IPS-11a (cell line): ENCODE measurements around the gene NUDCD3.
"Not testable (repeated sequence)": the region's sequence is repeated elsewhere in the genome, so short reads cannot be mapped to it uniquely, and the experiment has no call there.

Source experiments
- H3K4me3 ChIP-seq: one replicate; pipeline ENCODE4 v1.5.1; 2013; ENCODE audit warnings: low read depth, low read length, control low read depth

Gene NUDCD3

GRCh38 chr7:44518761-44519160 lies 28.3 kb upstream of the NUDCD3 start:
- H3K4me3 ChIP-seq = no peak overlapping the region

GRCh38 chr7:44517175-44517574 lies 26.7 kb upstream of the NUDCD3 start:
- H3K4me3 ChIP-seq = no peak overlapping the region

- H3K4me3 ChIP-seq = no peak overlapping the region
These were observed 25.3 kb upstream of the NUDCD3 start for GRCh38 chr7:44515590-44516268.

DNA sequence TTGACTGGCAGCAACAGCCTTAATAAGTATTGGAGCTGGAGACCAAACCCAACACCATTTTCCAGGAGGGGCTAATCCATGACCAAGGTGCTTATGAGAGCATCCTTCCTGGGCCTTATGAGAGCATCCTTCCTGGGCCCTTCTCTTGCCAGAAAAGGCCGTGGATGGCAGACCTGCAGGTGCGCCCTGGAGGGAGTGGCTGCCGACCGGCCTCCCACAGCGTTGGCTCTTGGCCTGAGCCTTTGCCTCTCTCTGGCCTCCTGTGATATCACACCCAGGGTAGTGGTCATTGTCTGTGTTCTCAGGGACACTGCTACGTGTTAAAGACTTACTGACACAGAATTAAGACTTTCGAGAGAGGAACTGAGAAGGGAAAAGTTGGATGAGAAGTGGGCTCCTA lies 22.3 kb upstream of the NUDCD3 start:
- H3K4me3 ChIP-seq = no peak overlapping the region

DNA sequence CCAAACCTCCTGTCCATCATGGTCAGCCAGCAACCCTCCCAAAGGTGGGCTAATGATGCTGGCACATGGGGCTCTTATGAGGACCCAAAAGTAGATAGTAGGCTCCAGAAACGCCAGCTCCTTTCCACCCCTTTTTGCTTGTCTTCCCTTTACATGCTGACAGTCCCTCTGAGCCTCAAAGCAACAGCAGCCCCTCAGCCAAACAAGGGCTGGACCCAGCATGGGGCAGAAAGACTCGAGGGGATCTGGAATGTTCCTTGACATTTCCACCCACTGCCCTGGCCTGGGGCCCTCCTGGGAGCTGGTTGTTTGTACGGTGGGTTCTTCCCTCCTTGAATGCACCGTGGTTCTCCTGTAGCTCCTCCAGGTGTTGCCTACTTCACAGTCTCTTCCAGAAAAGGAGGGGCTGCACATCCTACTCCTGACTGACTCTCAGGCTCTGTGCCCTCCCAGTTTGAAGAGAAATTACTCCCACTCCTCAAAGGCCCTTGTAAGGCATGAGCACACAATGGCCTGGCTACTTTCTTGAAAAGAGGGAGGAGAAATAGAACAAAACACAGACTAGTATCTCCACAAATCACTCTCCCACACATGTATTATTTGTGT lies 21.5 kb upstream of the NUDCD3 start:
- H3K4me3 ChIP-seq = no peak overlapping the region

- no peak overlapping the region for H3K4me3 ChIP-seq
These were observed 20.8 kb upstream of the NUDCD3 start for GRCh38 chr7:44511236-44511635.

GRCh38 chr7:44508328-44509030 lies 18.0 kb upstream of the NUDCD3 start:
- no peak overlapping the region for H3K4me3 ChIP-seq

- H3K4me3 ChIP-seq = not testable (repeated sequence)
These were observed 16.3 kb upstream of the NUDCD3 start for GRCh38 chr7:44506592-44507288.

GRCh38 chr7:44505595-44505994 lies 15.1 kb upstream of the NUDCD3 start:
- H3K4me3 ChIP-seq = no peak overlapping the region

DNA sequence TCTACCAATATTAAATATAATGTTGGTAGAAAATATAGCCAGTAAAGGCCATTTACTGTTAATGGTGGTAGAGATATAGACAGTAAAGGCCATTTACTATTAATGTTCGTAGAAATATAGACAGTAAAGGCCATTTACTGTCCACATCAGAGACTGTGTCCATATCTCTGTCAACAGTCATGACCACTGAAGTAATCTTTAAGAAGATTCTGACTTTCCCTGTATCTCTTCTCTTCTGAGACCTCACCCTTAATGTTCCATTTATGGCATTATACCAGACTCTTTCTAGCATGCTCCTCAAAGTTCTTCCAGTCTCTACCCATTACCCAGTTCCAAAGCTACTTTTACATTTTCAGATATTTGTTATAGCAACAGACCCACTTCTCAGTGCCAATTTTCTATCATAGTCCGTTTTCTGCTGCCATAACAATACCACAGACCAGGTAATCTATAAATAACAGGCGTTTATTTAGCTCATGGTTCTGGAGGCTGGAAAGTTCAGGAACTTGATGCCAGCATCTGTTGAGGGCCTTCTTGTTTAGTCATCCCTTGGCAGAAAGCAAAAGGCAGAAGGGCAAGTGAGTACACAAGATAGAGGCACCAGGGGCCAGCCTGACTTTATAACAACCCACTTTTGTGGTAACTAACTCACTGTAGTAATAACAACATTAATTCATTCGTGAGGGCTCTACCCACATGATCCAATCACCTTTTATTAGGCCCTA lies 7.9 kb upstream of the NUDCD3 start:
- H3K4me3 ChIP-seq = no peak overlapping the region

GRCh38 chr7:44497155-44498027 lies 6.9 kb upstream of the NUDCD3 start:
- H3K4me3 ChIP-seq = no peak overlapping the region

DNA sequence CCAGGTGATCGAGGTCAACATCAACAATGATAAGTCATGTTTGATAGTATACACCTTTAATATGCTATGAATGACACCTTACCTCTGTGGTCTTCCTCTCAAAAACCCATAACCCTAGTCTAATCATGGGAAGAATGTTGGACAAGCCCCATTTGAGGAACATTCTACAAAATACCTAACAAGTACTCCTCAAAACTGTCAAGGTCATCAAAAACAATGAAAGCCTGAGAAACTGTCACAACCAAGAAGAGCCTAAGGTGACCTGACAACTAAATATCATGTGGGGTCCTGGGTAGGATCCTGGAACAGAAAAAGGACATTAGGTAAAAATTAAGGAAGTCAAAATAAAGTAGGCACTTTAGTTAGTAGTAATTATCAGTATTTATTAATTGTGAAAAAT lies 5.9 kb upstream of the NUDCD3 start:
- no peak overlapping the region for H3K4me3 ChIP-seq

DNA sequence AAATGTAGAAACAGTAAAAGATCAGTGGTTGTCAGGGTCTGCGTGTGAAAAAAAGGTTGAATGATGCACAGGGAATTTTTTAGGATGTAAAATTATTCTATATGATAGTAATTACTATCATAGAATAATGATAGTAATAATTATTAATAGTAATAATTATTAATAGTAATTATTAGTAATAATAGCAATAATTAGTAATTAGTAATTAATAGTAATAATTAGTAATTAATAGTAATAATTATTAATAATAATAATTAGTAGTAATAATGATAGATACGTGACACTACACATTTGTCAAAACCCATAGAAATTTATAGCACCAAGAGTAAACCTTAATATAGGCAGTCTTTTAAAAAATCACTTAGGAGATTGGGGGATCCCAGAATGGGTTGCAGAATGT lies 4.5 kb upstream of the NUDCD3 start:
- no peak overlapping the region for H3K4me3 ChIP-seq

DNA sequence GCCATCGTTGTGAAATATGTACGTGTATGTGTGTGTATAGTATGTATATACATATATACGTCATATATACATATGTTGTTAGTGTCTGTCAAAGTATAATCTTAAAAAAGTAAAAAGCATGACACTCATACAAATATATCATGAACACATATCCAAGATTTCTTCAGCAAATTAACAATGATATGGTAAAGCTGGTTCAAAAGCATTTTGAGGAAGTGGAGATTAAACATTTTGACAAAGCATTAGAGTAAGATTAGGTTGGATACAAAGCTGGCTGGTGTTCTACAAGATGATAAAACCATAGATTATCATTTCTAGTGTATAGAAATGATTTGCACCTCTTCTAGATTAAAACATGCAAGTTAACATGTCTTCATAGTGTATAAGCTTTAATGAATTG lies 771 bp upstream of the NUDCD3 start:
- H3K4me3 ChIP-seq = peak overlapping the region; percentile 96

DNA sequence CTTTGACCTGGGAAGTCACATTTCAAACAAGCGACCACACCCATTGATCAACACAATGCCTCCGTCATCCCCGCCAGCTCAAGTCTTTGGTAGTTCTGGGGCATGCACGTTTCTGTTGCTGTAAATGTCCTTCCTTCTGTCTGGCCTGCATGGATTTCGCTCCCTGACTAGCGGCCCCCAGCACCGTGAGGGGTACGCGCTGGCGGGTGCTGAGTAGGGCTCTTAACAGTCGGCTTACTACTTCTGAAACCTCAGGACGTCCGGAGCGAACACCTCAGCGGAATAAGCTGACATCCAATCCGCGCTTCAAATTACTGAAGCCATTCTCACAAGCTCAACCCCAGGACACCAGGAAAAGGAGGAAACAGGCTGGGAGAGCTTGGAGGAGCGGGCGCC lies 505 bp downstream of the NUDCD3 start:
- peak overlapping the region; percentile 96 for H3K4me3 ChIP-seq

- no peak overlapping the region for H3K4me3 ChIP-seq
These were observed 1.5 kb downstream of the NUDCD3 start for GRCh38 chr7:44488955-44489354.

DNA sequence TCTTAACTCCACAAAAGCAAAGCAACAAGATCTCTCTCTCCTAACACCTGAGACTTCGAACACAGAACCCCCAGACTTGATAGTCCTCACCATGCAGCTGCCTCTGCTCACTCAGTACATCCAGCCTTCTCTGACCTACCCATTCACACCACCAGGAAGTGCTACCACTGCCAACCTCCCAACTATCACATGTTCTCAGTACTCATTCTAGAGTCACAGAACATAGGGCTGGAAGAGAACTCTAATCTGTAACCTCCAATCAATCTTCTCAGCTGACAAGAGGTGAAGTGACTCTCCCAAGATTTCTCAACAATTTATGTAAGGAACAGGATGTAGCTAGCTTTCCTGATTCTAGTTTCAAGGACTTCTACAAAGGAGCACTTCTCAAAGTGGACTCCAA lies 3.8 kb downstream of the NUDCD3 start:
- H3K4me3 ChIP-seq = no peak overlapping the region

DNA sequence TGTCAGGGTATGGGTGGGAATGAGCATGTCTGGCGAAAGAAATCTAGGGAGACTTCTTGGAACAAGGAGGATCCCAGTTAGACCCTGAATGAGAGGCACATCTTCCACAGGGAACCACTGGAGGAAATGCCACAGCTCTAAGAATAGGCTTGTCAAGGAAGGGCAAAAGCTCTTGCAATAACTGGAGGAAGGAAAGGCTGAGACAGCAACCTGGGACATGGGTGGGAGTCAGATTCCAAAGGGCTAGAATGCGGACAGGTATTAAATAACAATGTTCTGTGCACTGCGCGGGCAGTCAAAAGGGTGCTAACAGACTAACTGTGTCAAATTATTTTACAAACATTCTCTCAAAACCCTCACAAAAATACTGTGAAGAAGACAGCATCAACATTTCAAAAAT lies 4.5 kb downstream of the NUDCD3 start:
- H3K4me3 ChIP-seq = no peak overlapping the region

GRCh38 chr7:44484482-44485313 lies 5.8 kb downstream of the NUDCD3 start:
- no peak overlapping the region for H3K4me3 ChIP-seq
